Osteoblast (primary cell): ENCODE data around the gene CFAP100. TPM values are rescaled to one million over a fixed set of nuclear protein-coding genes. Genes with fewer than 3 reads are reported as not detected.

ENCODE experiments used
- DNase-seq: peaks from one replicate; pipeline ENCODE4 v3.0.0; 2011; ENCODE audit warnings: low spot score, mixed read lengths; ENCODE audit not compliant: insufficient read length; ENCODE audit errors: missing footprints
- H2AFZ ChIP-seq: 2 replicates; pipeline ENCODE4 v1.6.0; 2011; ENCODE audit warnings: mild to moderate bottlenecking, low read length
- H3K27ac ChIP-seq: 2 replicates; pipeline ENCODE4 v1.5.1; 2011; ENCODE audit warnings: mild to moderate bottlenecking, low read depth, low read length, moderate library complexity
- H3K27me3 ChIP-seq: 2 replicates; pipeline ENCODE4 v1.6.0; 2012; ENCODE audit warnings: mild to moderate bottlenecking, control low read depth, inconsistent platforms, low read length, moderate library complexity; ENCODE audit not compliant: insufficient read depth
- H3K36me3 ChIP-seq: 2 replicates; pipeline ENCODE4 v1.5.1; 2011; ENCODE audit warnings: mild to moderate bottlenecking, low read length, control low read depth, moderate library complexity; ENCODE audit not compliant: insufficient read depth
- H3K4me1 ChIP-seq: 2 replicates; pipeline ENCODE4 v1.5.1; 2011; ENCODE audit warnings: mild to moderate bottlenecking, low read length, control low read depth, moderate library complexity; ENCODE audit not compliant: insufficient read depth
- H3K4me2 ChIP-seq: 2 replicates; pipeline ENCODE4 v1.6.0; 2011; ENCODE audit warnings: mild to moderate bottlenecking, low read length; ENCODE audit not compliant: insufficient read depth
- H3K4me3 ChIP-seq: fragments of 200-600 bp; sonication (generic); 3 replicates; pipeline ENCODE4 v1.5.1; 2012; ENCODE audit warnings: mild to moderate bottlenecking, low read length, inconsistent platforms; ENCODE audit not compliant: insufficient read depth
- H3K79me2 ChIP-seq: 2 replicates; pipeline ENCODE4 v1.6.0; 2012; ENCODE audit warnings: mild to moderate bottlenecking, low read length, control low read depth, inconsistent platforms; ENCODE audit not compliant: insufficient read depth
- H3K9me3 ChIP-seq: 2 replicates; pipeline ENCODE4 v1.5.1; 2011; ENCODE audit warnings: low read depth, low read length, control low read depth
- H4K20me1 ChIP-seq: 2 replicates; pipeline ENCODE4 v1.6.0; 2012; ENCODE audit warnings: mild to moderate bottlenecking, low read length, control low read depth; ENCODE audit not compliant: insufficient read depth
- total RNA-seq: library from RNA; depleted of rRNA; stranded (reverse); fragments of >200 nt; gene quantifications from 2 replicates; pipeline ENCODE4 v1.2.3, GENCODE V29; 2012
- TF ChIP-seq, protein P1 (sequence below): IDR thresholded peaks from 2 replicates; pipeline ENCODE4 v1.5.1; 2011; ENCODE audit warnings: mild to moderate bottlenecking, low read depth, low read length, moderate library complexity; ENCODE audit errors: extremely low read depth

Gene CFAP100
- total RNA-seq, 1 donor: not detected

DNA sequence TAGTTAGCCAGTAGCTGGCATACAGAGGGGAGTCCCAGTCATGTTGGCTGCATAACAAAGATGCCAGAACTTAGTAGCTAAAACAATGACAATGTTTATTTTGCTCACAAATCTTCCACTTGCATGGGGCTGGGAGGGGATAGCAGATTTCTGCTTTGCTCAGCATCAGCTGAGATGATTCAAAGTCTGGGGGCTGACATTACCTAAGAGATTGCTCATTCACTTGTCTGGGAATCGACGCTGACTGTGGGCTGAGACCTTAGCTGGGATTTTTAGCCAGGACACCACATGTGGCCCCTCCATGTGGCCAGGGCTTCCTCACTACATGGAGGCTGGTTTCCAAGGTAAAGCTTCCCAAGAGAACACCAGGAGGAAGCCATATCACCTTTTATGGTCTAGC, 12.7 kb upstream of the CFAP100 start:
- Histone ChIP-seq H4K20me1 (no peaks in the 10 kb centered on the region), H3K4me2 (no peak overlapping the region), H3K9me3 (no peaks in the 10 kb centered on the region), H3K27ac (no peak overlapping the region), H3K27me3 (peaks cover 20% of the 10 kb centered on the region), H3K4me3 (no peak overlapping the region), H3K36me3 (no peaks in the 10 kb centered on the region), H3K79me2 (no peaks in the 10 kb centered on the region), H3K4me1 (no peaks in the 10 kb centered on the region), H2AFZ (no peak overlapping the region)
- TF ChIP-seq, protein P1, sequence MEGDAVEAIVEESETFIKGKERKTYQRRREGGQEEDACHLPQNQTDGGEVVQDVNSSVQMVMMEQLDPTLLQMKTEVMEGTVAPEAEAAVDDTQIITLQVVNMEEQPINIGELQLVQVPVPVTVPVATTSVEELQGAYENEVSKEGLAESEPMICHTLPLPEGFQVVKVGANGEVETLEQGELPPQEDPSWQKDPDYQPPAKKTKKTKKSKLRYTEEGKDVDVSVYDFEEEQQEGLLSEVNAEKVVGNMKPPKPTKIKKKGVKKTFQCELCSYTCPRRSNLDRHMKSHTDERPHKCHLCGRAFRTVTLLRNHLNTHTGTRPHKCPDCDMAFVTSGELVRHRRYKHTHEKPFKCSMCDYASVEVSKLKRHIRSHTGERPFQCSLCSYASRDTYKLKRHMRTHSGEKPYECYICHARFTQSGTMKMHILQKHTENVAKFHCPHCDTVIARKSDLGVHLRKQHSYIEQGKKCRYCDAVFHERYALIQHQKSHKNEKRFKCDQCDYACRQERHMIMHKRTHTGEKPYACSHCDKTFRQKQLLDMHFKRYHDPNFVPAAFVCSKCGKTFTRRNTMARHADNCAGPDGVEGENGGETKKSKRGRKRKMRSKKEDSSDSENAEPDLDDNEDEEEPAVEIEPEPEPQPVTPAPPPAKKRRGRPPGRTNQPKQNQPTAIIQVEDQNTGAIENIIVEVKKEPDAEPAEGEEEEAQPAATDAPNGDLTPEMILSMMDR: no peak
- DNase-seq: peak; percentile 73

DNA sequence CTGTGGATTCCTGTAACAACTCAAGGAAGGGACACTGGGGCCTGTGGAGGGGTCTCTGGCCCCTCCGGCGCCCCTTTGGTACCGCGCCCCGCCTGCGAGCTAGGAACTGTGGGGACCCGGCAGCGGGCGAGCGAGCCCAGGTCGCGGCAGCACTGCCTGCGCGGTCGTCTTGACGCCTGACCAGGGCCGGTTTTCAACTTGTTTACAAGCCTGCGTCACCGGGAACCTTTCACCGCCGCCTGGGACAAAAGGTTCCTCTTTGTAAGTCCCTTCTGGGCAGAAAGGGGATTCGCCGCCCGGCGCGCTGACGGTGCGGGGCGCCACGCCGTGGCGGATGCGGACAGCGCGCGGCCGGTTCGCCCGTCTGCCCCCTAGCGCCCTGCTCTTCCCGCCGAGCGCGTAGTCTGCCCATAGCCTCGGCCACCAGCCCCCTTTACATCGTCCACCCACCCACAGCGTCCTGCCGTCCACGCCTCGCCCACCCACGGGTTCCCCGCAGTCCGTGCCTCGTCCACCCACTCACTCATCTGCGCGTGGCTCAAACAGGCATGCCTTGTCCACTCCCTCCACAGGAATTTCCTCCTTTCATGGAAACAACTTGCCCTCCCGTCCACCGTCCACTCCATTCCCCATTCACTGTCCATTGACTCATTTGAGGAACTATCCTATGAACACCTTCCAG, 5.5 kb upstream of the CFAP100 start:
- TF ChIP-seq, protein P1: peak; percentile 83
- Histone ChIP-seq H2AFZ (peak overlapping the region; percentile 85), H3K36me3 (no peaks in the 10 kb centered on the region)

DNA sequence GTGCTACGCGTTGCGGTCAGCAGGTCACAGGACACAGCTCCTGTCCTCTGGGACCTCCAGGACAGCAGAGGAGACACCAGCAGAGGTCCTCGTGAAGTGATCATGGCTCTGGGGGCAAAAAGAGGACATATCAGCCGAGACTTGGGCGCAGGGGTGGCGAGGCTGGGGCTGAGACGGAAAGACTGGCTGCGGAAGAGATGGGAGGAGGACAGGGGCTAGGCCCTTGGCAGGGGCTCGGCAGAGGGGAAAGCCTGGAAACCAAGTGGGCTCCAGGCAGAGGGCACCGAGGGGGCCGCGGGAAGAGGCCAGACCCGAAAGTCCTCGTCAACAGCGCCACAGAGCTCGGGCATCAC, 4.9 kb upstream of the CFAP100 start:
- no peak for DNase-seq
- H3K9me3 ChIP-seq: no peaks in the 10 kb centered on the region
- H3K4me3 ChIP-seq: no peak overlapping the region
- TF ChIP-seq, protein P1: no peak
- peaks cover 21% of the 10 kb centered on the region for H3K27me3 ChIP-seq
- H3K27ac ChIP-seq: no peak overlapping the region
- no peaks in the 10 kb centered on the region for H3K79me2 ChIP-seq
- H3K4me2 ChIP-seq: peak overlapping the region; percentile 90
- peak overlapping the region; percentile 74 for H2AFZ ChIP-seq
- H3K36me3 ChIP-seq: no peaks in the 10 kb centered on the region
- H3K4me1 ChIP-seq: peaks cover 2% of the 10 kb centered on the region
- no peaks in the 10 kb centered on the region for H4K20me1 ChIP-seq

More for the DNA sequence above, 5.5 kb upstream of the CFAP100 start:
- no peaks in the 10 kb centered on the region for H3K9me3 ChIP-seq
- H3K4me2 ChIP-seq: peak overlapping the region; percentile 90
- peak; percentile 98 for DNase-seq
- peak overlapping the region; percentile 76 for H3K4me3 ChIP-seq
- H4K20me1 ChIP-seq: no peaks in the 10 kb centered on the region
- peak overlapping the region; percentile 45 for H3K27ac ChIP-seq
- peaks cover 2% of the 10 kb centered on the region for H3K4me1 ChIP-seq
- H3K79me2 ChIP-seq: no peaks in the 10 kb centered on the region
- peaks cover 16% of the 10 kb centered on the region for H3K27me3 ChIP-seq

DNA sequence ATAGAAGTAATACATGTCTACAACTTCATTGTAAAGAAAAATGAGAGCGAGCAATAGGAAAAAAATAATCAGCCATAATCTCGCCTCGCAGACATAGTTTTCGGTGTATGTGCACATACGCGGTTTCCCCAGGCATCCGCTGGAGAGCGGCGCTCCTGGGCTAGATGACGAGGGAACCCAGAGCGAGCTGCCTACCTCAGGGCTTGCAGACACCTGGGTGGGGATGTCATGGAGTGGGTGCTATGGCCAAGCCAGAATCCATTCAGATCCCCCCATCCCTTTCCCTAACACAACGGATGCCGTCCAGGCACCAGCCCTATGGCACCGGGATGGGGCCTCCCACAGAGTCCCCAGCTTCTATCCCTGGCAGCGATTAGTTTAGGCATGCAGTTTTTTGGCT, 4.5 kb upstream of the CFAP100 start:
- peak; percentile 51 for DNase-seq
- H3K79me2 ChIP-seq: no peaks in the 10 kb centered on the region
- H3K4me2 ChIP-seq: no peak overlapping the region
- H3K4me1 ChIP-seq: peaks cover 2% of the 10 kb centered on the region
- no peak overlapping the region for H3K4me3 ChIP-seq
- H3K9me3 ChIP-seq: no peaks in the 10 kb centered on the region
- H4K20me1 ChIP-seq: no peaks in the 10 kb centered on the region
- H3K27ac ChIP-seq: no peak overlapping the region
- H3K36me3 ChIP-seq: no peaks in the 10 kb centered on the region
- H3K27me3 ChIP-seq: peaks cover 22% of the 10 kb centered on the region
- H2AFZ ChIP-seq: no peak overlapping the region
- TF ChIP-seq, protein P1: no peak
